Astrocyte (in vitro differentiated cells and primary cell): ENCODE data around the gene SCIMP. TPM values are rescaled to one million over a fixed set of nuclear protein-coding genes. Genes with fewer than 3 reads are reported as not detected.
"Not testable (repeated sequence)": the region's sequence is repeated elsewhere in the genome, so short reads cannot be mapped to it uniquely, and the experiment has no call there.

Experiments
- DNase-seq: peaks from one replicate; pipeline ENCODE4 v3.0.0-alpha.2; 2010; ENCODE audit warnings: low read depth
- FAIRE-seq: peaks from 2 replicates; lab custom pipeline; 2011; peaks lifted over from hg19 to GRCh38; lab: Jason Lieb, UNC
- H2AFZ ChIP-seq: 2 replicates; pipeline ENCODE4 v1.6.0; 2012; ENCODE audit warnings: low read depth, low read length, inconsistent platforms
- H3K27ac ChIP-seq: 2 replicates; pipeline ENCODE4 v1.5.1; 2011; ENCODE audit warnings: low read depth, low read length, inconsistent platforms
- H3K27me3 ChIP-seq: 2 replicates; pipeline ENCODE4 v1.6.0; 2011; ENCODE audit warnings: low read length, inconsistent platforms; ENCODE audit not compliant: insufficient read depth
- H3K36me3 ChIP-seq: 2 replicates; pipeline ENCODE4 v1.5.1; 2011; ENCODE audit warnings: low read length, inconsistent platforms; ENCODE audit not compliant: insufficient read depth
- H3K4me1 ChIP-seq: 2 replicates; pipeline ENCODE4 v1.5.1; 2011; ENCODE audit warnings: low read length, inconsistent platforms; ENCODE audit not compliant: insufficient read depth
- H3K4me2 ChIP-seq: 2 replicates; pipeline ENCODE4 v1.6.0; 2012; ENCODE audit warnings: low read length, inconsistent platforms
- H3K4me3 ChIP-seq: 2 replicates; pipeline ENCODE4 v1.5.1; 2011; ENCODE audit warnings: low read depth, mild to moderate bottlenecking, low read length, inconsistent platforms; ENCODE audit not compliant: insufficient read depth
- H3K79me2 ChIP-seq: 2 replicates; pipeline ENCODE4 v1.6.0; 2012; ENCODE audit warnings: mild to moderate bottlenecking, low read length, inconsistent platforms; ENCODE audit not compliant: insufficient read depth
- H3K9ac ChIP-seq: 2 replicates; pipeline ENCODE4 v1.6.0; 2012; ENCODE audit warnings: mild to moderate bottlenecking, low read length, inconsistent platforms
- H3K9me3 ChIP-seq: 2 replicates; pipeline ENCODE4 v1.5.1; 2012; ENCODE audit warnings: low read depth, mild to moderate bottlenecking, low read length, inconsistent platforms; ENCODE audit not compliant: insufficient read depth
- H4K20me1 ChIP-seq: 2 replicates; pipeline ENCODE4 v1.6.0; 2012; ENCODE audit warnings: low read length, inconsistent platforms; ENCODE audit not compliant: insufficient read depth
- H3K27ac Mint-ChIP-seq: one replicate; pipeline ENCODE4 v1.8.0; 2021; ENCODE audit warnings: mild to moderate bottlenecking, mixed read lengths; ENCODE audit not compliant: unreplicated experiment
- H3K27me3 Mint-ChIP-seq: one replicate; pipeline ENCODE4 v1.8.0; 2021; ENCODE audit warnings: low read depth, mixed read lengths; ENCODE audit not compliant: unreplicated experiment
- H3K36me3 Mint-ChIP-seq: one replicate; pipeline ENCODE4 v1.8.0; 2021; ENCODE audit warnings: low read depth, mixed read lengths; ENCODE audit not compliant: unreplicated experiment
- H3K4me1 Mint-ChIP-seq: one replicate; pipeline ENCODE4 v1.8.0; 2021; ENCODE audit warnings: low read depth, mixed read lengths; ENCODE audit not compliant: unreplicated experiment
- H3K4me3 Mint-ChIP-seq: one replicate; pipeline ENCODE4 v1.8.0; 2021; ENCODE audit warnings: mild to moderate bottlenecking, moderate library complexity, mixed read lengths; ENCODE audit not compliant: unreplicated experiment
- H3K9me3 Mint-ChIP-seq: one replicate; pipeline ENCODE4 v1.8.0; 2021; ENCODE audit warnings: mild to moderate bottlenecking, mixed read lengths; ENCODE audit not compliant: unreplicated experiment
- EZH2 ChIP-seq: IDR thresholded peaks from 2 replicates; pipeline ENCODE4 v1.6.1; 2012; ENCODE audit warnings: mild to moderate bottlenecking, low read length, inconsistent platforms; ENCODE audit not compliant: insufficient read depth
- total RNA-seq: library from RNA; stranded (reverse); gene quantifications from 2 replicates; pipeline ENCODE4 v1.2.1, GENCODE V29; 2021
- TF ChIP-seq, protein P1 (sequence below): IDR thresholded peaks from 2 replicates; pipeline ENCODE4 v1.5.1; 2011; ENCODE audit warnings: low read depth, mild to moderate bottlenecking, inconsistent platforms, low read length, moderate library complexity; ENCODE audit not compliant: insufficient read depth

Gene SCIMP
- total RNA-seq, 1 donor from 2014 or later: not detected

DNA sequence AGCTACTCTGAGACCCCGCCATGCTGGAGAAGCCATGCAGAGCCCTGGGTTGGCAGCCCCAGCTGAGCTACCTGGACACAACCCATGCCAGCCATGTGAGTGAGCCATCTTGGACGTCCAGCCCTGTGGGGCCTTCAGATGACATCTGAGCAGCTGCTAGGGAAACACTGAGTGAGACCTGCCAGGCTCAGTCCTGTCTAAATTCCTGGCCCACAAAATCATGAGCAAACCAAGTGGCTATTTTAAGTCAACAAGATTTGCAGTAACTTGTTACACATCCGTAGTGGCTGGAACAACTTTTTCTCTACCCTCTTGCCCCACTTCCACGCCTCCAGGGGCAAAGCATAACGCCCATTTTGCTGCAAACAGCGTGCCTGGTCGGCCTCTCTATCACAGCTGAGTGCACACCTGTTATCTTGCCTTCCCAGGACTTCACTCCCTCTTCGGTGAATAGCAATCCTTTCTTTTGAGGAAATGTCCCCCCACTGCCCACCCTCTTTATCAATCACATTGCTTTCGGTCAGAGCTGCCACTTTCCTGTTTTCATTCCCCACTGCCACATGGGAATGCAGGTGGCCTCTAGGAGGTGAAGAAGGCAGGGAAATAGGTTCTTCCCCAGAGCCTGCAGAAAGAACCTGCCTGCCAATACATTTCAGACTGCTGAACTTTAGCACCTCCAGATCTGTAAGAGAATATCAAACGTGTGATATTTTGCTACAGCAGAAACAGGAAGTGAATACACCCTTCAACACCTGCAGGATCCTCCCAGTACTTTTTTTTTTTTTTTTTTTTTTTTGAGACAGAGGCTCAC, 7.4 kb upstream of the SCIMP start:
- peaks cover 3% of the 10 kb centered on the region for H3K9me3 ChIP-seq
- Mint-ChIP-seq H3K4me1 (no peaks in the 10 kb centered on the region), H3K27ac (no peak overlapping the region), H3K9me3 (no peaks in the 10 kb centered on the region), H3K4me3 (no peak overlapping the region), H3K36me3 (no peaks in the 10 kb centered on the region), H3K27me3 (peaks cover 6% of the 10 kb centered on the region)
- DNase-seq (no peak), FAIRE-seq (no peak)
- H3K36me3 ChIP-seq: no peaks in the 10 kb centered on the region
- no peak overlapping the region for H3K9ac ChIP-seq
- no peaks in the 10 kb centered on the region for H3K4me1 ChIP-seq
- H3K27ac ChIP-seq: no peak overlapping the region
- H3K4me3 ChIP-seq: no peak overlapping the region
- H2AFZ ChIP-seq: no peak overlapping the region
- no peaks in the 10 kb centered on the region for H3K79me2 ChIP-seq
- H4K20me1 ChIP-seq: no peaks in the 10 kb centered on the region
- TF ChIP-seq, protein P1, sequence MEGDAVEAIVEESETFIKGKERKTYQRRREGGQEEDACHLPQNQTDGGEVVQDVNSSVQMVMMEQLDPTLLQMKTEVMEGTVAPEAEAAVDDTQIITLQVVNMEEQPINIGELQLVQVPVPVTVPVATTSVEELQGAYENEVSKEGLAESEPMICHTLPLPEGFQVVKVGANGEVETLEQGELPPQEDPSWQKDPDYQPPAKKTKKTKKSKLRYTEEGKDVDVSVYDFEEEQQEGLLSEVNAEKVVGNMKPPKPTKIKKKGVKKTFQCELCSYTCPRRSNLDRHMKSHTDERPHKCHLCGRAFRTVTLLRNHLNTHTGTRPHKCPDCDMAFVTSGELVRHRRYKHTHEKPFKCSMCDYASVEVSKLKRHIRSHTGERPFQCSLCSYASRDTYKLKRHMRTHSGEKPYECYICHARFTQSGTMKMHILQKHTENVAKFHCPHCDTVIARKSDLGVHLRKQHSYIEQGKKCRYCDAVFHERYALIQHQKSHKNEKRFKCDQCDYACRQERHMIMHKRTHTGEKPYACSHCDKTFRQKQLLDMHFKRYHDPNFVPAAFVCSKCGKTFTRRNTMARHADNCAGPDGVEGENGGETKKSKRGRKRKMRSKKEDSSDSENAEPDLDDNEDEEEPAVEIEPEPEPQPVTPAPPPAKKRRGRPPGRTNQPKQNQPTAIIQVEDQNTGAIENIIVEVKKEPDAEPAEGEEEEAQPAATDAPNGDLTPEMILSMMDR: no peak
- TF ChIP-seq EZH2: no peak
- no peak overlapping the region for H3K4me2 ChIP-seq
- H3K27me3 ChIP-seq: no peaks in the 10 kb centered on the region

DNA sequence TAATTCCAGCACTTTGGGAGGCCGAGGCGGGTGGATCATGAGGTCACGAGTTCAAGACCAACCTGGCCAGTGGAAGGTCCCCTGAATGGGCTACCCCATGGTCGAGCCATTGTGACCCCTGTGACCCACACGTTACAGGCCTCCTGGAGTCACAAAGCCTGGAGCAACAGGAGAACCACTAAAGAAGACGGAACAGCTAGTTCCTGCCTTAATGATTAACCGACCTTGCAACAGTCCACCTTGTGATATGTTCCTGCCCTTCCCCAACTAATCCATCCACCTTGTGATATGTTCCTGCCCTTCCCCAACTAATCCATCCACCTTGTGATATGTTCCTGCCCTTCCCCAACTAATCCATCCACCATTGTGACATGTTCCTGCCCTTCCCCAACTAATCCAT, 5.1 kb upstream of the SCIMP start:
- not testable (repeated sequence) for FAIRE-seq, H3K27me3 ChIP-seq, H3K36me3 ChIP-seq, H3K27me3 Mint-ChIP-seq, H3K9me3 Mint-ChIP-seq, H3K4me2 ChIP-seq, H4K20me1 ChIP-seq, H3K4me1 Mint-ChIP-seq, H3K27ac Mint-ChIP-seq, H3K36me3 Mint-ChIP-seq, H3K4me1 ChIP-seq, H3K79me2 ChIP-seq, H3K9ac ChIP-seq, H2AFZ ChIP-seq, H3K27ac ChIP-seq, H3K4me3 ChIP-seq, H3K9me3 ChIP-seq, H3K4me3 Mint-ChIP-seq, DNase-seq

DNA sequence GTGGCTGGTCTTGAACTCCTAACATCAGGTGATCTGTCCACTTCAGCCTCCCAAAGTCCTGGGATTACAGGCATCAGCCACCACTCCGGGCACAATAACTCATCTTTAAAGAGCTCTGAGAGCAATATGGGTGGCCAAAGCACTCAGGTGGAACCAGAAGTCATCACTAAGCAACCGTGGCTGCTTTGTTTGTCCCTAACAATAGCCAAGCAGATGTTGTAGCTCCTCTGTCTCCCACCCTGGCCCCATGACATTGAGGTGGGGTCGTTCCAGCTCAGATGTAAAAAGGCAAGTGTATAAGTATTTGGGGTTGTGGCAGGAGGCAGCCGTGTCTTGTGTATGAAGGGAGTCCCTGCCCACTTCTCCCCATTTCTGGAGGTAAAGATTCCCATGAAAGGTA, 3.7 kb upstream of the SCIMP start:
- Histone ChIP-seq H3K27me3 (no peaks in the 10 kb centered on the region), H4K20me1 (no peaks in the 10 kb centered on the region), H3K27ac (no peak overlapping the region), H3K4me2 (no peak overlapping the region), H3K79me2 (no peaks in the 10 kb centered on the region), H3K4me3 (no peak overlapping the region), H3K4me1 (no peaks in the 10 kb centered on the region), H3K36me3 (no peaks in the 10 kb centered on the region), H3K9me3 (peaks cover 3% of the 10 kb centered on the region), H2AFZ (no peak overlapping the region), H3K9ac (no peak overlapping the region)
- DNase-seq (no peak), FAIRE-seq (no peak)
- TF ChIP-seq, protein P1: no peak
- no peak for TF ChIP-seq EZH2
- Mint-ChIP-seq H3K4me1 (no peaks in the 10 kb centered on the region), H3K27me3 (peaks cover 6% of the 10 kb centered on the region), H3K9me3 (peaks cover under 1% of the 10 kb centered on the region), H3K36me3 (peaks cover 4% of the 10 kb centered on the region), H3K27ac (no peak overlapping the region), H3K4me3 (no peak overlapping the region)
